HG02588 (cell line): ENCODE measurements around the gene IFNA5.

Experiments
- ATAC-seq: cut with Tn5 transposase; IDR thresholded peaks from one replicate; pipeline ENCODE4 v1.9.1; 2021; ENCODE audit warnings: mild to moderate bottlenecking, moderate library complexity; ENCODE audit not compliant: unreplicated experiment

IFNA5 gene

GRCh38 chr9:21294904-21295538, 10.1 kb downstream of the IFNA5 start:
- ATAC-seq = peak; percentile 76

- ATAC-seq = peak; percentile 50
Measured at GRCh38 chr9:21294364-21294774, 10.7 kb downstream of the IFNA5 start.

GRCh38 chr9:21289848-21290247, 15.3 kb downstream of the IFNA5 start:
- no peak for ATAC-seq

- ATAC-seq = no peak
Measured at GRCh38 chr9:21287280-21287679, 17.8 kb downstream of the IFNA5 start.

GRCh38 chr9:21286659-21287058, 18.5 kb downstream of the IFNA5 start:
- no peak for ATAC-seq

GRCh38 chr9:21286099-21286498, 19.0 kb downstream of the IFNA5 start:
- ATAC-seq = no peak

GRCh38 chr9:21281275-21281674, 23.8 kb downstream of the IFNA5 start:
- ATAC-seq = no peak

- ATAC-seq = no peak
Measured at GRCh38 chr9:21268347-21268657, 36.8 kb downstream of the IFNA5 start.

- no peak for ATAC-seq
Measured at GRCh38 chr9:21267485-21268346, 37.4 kb downstream of the IFNA5 start.

GRCh38 chr9:21266733-21267484, 38.2 kb downstream of the IFNA5 start:
- ATAC-seq = no peak

GRCh38 chr9:21265421-21266189, 39.5 kb downstream of the IFNA5 start:
- ATAC-seq = no peak

- ATAC-seq = no peak
Measured at GRCh38 chr9:21255538-21256212, 49.4 kb downstream of the IFNA5 start.
